Spleen (tissue), 11 donors: ENCODE results near the gene SULT1C3. TPM values are rescaled to one million over a fixed set of nuclear protein-coding genes. Genes with fewer than 3 reads are reported as not detected.

Experiments used
- DNase-seq: peaks from one replicate; pipeline ENCODE4 v3.0.0-alpha.2; 2020
- H3K27ac ChIP-seq, 8 donors: fragments of 200-600 bp; sonication (generic) in 7 of 8; 1 replicate in 4 of 8; 2 replicates in 4 of 8; pipeline versions ENCODE4 v1.5.0 to v1.8.0; 2016 to 2021; ENCODE audit warnings: inconsistent platforms in 4 of 8, mild to moderate bottlenecking in 4 of 8, moderate library complexity in 1 of 8
- H3K27me3 ChIP-seq, 7 donors: fragments of 200-600 bp; sonication (generic) in 6 of 7; replicated peaks in 1 of 7; 1 replicate in 4 of 7; 2 replicates in 3 of 7; pipeline versions ENCODE4 v1.5.0 to v1.8.0; 2016 to 2021; ENCODE audit warnings: inconsistent platforms in 3 of 7, mild to moderate bottlenecking in 1 of 7
- H3K36me3 ChIP-seq, 6 donors: fragments of 200-600 bp; sonication (generic) in 5 of 6; 1 replicate in 4 of 6; 2 replicates in 2 of 6; pipeline versions ENCODE4 v1.5.0 to v1.8.0; 2016 to 2021; ENCODE audit warnings: inconsistent platforms in 2 of 6
- H3K4me1 ChIP-seq, 6 donors: fragments of 200-600 bp; sonication (generic) in 5 of 6; 1 replicate in 3 of 6; 2 replicates in 3 of 6; pipeline versions ENCODE4 v1.5.0 to v1.8.0; 2016 to 2021; ENCODE audit warnings: inconsistent platforms in 3 of 6
- H3K4me3 ChIP-seq, 8 donors: fragments of 200-600 bp; sonication (generic) in 7 of 8; 1 replicate in 4 of 8; 2 replicates in 4 of 8; pipeline versions ENCODE4 v1.5.0 to v1.8.0; 2016 to 2021; ENCODE audit warnings: inconsistent platforms in 4 of 8, mild to moderate bottlenecking in 4 of 8, moderate library complexity in 2 of 8
- H3K9me3 ChIP-seq, 8 donors: fragments of 200-600 bp; sonication (generic) in 7 of 8; 1 replicate in 4 of 8; 2 replicates in 4 of 8; pipeline versions ENCODE4 v1.5.0 to v1.8.0; 2016 to 2021; ENCODE audit warnings: inconsistent platforms in 4 of 8
- POLR2A ChIP-seq, 3 donors: fragments of 450-650 bp; IDR thresholded peaks; one replicate each; pipeline ENCODE4 v1.5.1; 2017; ENCODE audit warnings: antibody characterized with exemption in 3 of 3, mild to moderate bottlenecking in 1 of 3
- POLR2AphosphoS5 ChIP-seq, 3 donors: sonication (generic); formaldehyde crosslinking; IDR thresholded peaks; one replicate each; pipeline ENCODE4 v1.5.1; 2017; ENCODE audit warnings: antibody characterized with exemption in 3 of 3
- WGBS, 5 donors: extraction: QIAGEN DNeasy Blood & Tissue Kit in 3 of 5; methylation state at CpG; one replicate each; pipeline versions ENCODE4 v1.1.5 to v1.1.7; 2013 to 2018; 5-methylcytosine and 5-hydroxymethylcytosine counted together
- intact Hi-C: fragments of 100-400 bp; cut with DNase I; formaldehyde crosslinking; loops from one replicate; pipeline ENCODE4 v1.15.0; 2023; ENCODE audit warnings: low total_unique reads
- polyA plus RNA-seq, 3 donors: library from polyadenylated mRNA; stranded (reverse); fragments of 200-250 nt; gene quantifications; one replicate each; pipeline ENCODE4 v1.2.1, GENCODE V29; 2013
- total RNA-seq, 7 donors: library from RNA; depleted of rRNA in 3 of 7; stranded (reverse); fragments of >200 nt in 3 of 7; fragmentation: NEBNext Ultra II Directional in 4 of 7; extraction: Animal tissue kit (Norgen Biotek cat#: 25700) in 4 of 7; gene quantifications; one replicate each; pipeline versions ENCODE4 v1.1.0 to v1.2.1, GENCODE V29; 2016 to 2021
- TF ChIP-seq, protein P1 (sequence below), 11 experiments: fragments of 200-600 bp in 7 of 11; fragments of 450-650 bp in 4 of 11; sonication (generic) in 4 of 11; IDR thresholded peaks in 8 of 11; conservative IDR thresholded peaks in 3 of 11; 1 replicate in 7 of 11; 2 replicates in 4 of 11; pipeline versions ENCODE4 v1.4.0 to v1.8.0; 2016 to 2021; ENCODE audit warnings: antibody characterized with exemption in 11 of 11, inconsistent platforms in 4 of 11, mild to moderate bottlenecking in 1 of 11
- donor health status: healthy with polysubstance abuse.
- donor health status: DM: no; HTN: no; CAD: no; lungs with moderate emphysema.
- donor health status: DM: no; HTN: no; CAD: no.
- donor health status: Bipolar disorder and iron deficiency.
- donor health status: healthy.
- donor health status: DM: no; HTN: no; CAD: no.
- donor health status: DM: yes; HTN: yes; CAD: no.

Gene SULT1C3
- total and polyA plus RNA-seq, 10 donors: not detected

DNA sequence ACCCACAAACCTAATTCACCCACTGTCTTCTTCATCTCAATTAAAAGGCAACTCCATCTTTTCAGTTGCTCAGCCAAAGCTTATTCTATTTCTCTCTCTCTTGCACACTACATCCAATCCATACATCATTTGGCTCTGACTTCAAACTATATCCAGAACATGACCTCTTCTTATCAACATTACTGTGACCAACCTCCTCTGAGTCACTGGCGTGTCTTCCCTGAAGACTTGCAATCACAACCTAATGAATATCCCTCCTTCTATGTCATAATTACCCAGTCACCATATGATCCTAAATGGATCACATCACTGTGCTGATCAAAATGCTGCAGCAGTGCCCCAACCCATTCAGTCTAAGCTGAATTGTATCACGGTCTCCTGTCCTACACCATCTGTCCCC lies 22.6 kb upstream of the SULT1C3 start:
- H3K27me3 ChIP-seq: peaks cover 0 to 6% (median 0%) of the 10 kb centered on the region in 7 donors
- no peak overlapping the region for H3K27ac ChIP-seq
- 88 to 95% (median 92%) methylated on average over 2 of the region's 2 CpGs for WGBS, 5 donors
- no peak overlapping the region for H3K4me3 ChIP-seq
- TF ChIP-seq POLR2A (IDR thresholded peaks at IDR 0.05): no peak
- TF ChIP-seq, protein P1, sequence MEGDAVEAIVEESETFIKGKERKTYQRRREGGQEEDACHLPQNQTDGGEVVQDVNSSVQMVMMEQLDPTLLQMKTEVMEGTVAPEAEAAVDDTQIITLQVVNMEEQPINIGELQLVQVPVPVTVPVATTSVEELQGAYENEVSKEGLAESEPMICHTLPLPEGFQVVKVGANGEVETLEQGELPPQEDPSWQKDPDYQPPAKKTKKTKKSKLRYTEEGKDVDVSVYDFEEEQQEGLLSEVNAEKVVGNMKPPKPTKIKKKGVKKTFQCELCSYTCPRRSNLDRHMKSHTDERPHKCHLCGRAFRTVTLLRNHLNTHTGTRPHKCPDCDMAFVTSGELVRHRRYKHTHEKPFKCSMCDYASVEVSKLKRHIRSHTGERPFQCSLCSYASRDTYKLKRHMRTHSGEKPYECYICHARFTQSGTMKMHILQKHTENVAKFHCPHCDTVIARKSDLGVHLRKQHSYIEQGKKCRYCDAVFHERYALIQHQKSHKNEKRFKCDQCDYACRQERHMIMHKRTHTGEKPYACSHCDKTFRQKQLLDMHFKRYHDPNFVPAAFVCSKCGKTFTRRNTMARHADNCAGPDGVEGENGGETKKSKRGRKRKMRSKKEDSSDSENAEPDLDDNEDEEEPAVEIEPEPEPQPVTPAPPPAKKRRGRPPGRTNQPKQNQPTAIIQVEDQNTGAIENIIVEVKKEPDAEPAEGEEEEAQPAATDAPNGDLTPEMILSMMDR (IDR thresholded peaks at IDR 0.05 in 8 of 11, conservative IDR thresholded peaks at IDR 0.05 in 3 of 11): no peak
- TF ChIP-seq POLR2AphosphoS5 (IDR thresholded peaks at IDR 0.05): no peak
- intact Hi-C loops: no loop called here
- no peaks in the 10 kb centered on the region for H3K36me3 ChIP-seq
- no peaks in the 10 kb centered on the region for H3K4me1 ChIP-seq
- DNase-seq: no peak
- H3K9me3 ChIP-seq: peaks cover 0 to 5% (median under 1%) of the 10 kb centered on the region in 8 donors

GRCh38 chr2:108219688-108220087 lies 20.1 kb upstream of the SULT1C3 start:
- no peak for DNase-seq
- no peak overlapping the region for H3K4me3 ChIP-seq
- intact Hi-C loops: no loop called here
- no peaks in the 10 kb centered on the region for H3K4me1 ChIP-seq
- no peak overlapping the region for H3K27ac ChIP-seq
- 32 to 43% (median 37%) methylated on average over 3 of the region's 3 CpGs for WGBS, 5 donors
- peaks cover 0 to 29% (median 23%) of the 10 kb centered on the region in 8 donors for H3K9me3 ChIP-seq
- no peaks in the 10 kb centered on the region for H3K36me3 ChIP-seq
- TF ChIP-seq POLR2AphosphoS5 (IDR thresholded peaks at IDR 0.05) (no peak), POLR2A (IDR thresholded peaks at IDR 0.05) (no peak)
- TF ChIP-seq, protein P1 (IDR thresholded peaks at IDR 0.05 in 8 of 11, conservative IDR thresholded peaks at IDR 0.05 in 3 of 11): no peak
- peaks cover 0 to 6% (median 0%) of the 10 kb centered on the region in 7 donors for H3K27me3 ChIP-seq

DNA sequence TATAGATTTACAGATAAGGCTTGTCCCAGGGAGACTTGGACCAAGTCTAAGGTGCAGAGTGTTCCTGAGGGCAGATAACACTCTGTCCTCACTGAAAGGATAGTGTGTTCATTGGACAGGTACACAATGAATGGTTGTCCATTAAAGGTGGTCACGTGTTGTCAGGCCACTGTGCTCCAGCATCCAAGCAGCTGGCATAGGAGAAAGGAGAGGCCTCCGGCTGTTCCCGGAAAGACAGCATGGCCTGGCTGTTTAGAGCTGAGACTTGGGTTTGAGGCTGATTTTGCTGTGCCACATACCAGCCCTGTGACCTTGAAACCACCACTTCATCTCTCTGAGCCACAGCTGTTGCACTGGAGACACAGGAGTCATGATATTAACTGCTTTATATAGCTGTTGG lies 19.6 kb upstream of the SULT1C3 start:
- H3K4me3 ChIP-seq: no peak overlapping the region
- TF ChIP-seq POLR2A (IDR thresholded peaks at IDR 0.05) (no peak), POLR2AphosphoS5 (IDR thresholded peaks at IDR 0.05) (no peak)
- H3K27ac ChIP-seq: no peak overlapping the region
- peaks cover 0 to 32% (median 23%) of the 10 kb centered on the region in 8 donors for H3K9me3 ChIP-seq
- DNase-seq: no peak
- H3K36me3 ChIP-seq: no peaks in the 10 kb centered on the region
- peaks cover 0 to 6% (median 0%) of the 10 kb centered on the region in 7 donors for H3K27me3 ChIP-seq
- 81 to 94% (median 90%) methylated on average over 3 of the region's 3 CpGs for WGBS, 5 donors
- no peaks in the 10 kb centered on the region for H3K4me1 ChIP-seq
- intact Hi-C loops: no loop called here

DNA sequence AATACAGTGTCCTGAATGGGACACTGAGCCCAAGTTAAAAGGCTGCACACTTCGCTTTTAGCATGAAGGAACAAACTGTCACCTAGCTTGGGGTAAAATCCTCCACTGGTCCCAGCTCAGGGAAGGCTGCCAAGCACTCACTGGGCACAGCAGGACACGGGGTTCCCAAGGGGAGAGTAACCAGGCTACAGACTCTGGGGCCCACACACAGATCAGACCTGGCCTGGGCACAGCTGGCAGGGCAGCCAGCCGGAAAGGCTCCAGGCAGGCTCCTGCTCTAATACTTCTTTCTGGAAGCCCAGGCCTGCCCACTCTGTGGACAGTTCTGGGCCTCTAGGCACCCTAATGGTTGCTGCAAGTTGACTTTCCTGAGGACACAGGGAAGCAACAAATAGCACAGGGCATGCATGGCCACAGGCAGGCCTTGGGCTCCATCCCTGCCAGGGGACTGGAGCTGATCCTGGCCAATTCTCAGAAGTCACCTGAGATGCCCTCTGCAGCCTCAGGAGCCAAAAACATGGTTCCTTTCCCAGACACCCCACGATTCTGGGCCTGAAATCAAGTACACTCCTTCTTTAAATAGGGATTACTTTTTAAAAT lies 18.7 kb upstream of the SULT1C3 start:
- Histone ChIP-seq H3K9me3 (peaks cover 0 to 33% (median 23%) of the 10 kb centered on the region in 8 donors), H3K36me3 (no peaks in the 10 kb centered on the region), H3K27me3 (peaks cover 0 to 2% (median 0%) of the 10 kb centered on the region in 7 donors), H3K4me3 (no peak overlapping the region), H3K4me1 (no peaks in the 10 kb centered on the region), H3K27ac (no peak overlapping the region)
- DNase-seq: no peak
- intact Hi-C loops: no loop called here
- TF ChIP-seq, protein P1 (IDR thresholded peaks at IDR 0.05 in 8 of 11, conservative IDR thresholded peaks at IDR 0.05 in 3 of 11): no peak
- no peak for TF ChIP-seq POLR2AphosphoS5 (IDR thresholded peaks at IDR 0.05)
- TF ChIP-seq POLR2A (IDR thresholded peaks at IDR 0.05): no peak
- 69 to 89% (median 83%) methylated on average over 2 to 4 of the region's 4 CpGs for WGBS, 5 donors
